Loucy (cell line): ENCODE results near the gene CYP2A6.
"Not testable (repeated sequence)": the region's sequence is repeated elsewhere in the genome, so short reads cannot be mapped to it uniquely, and the experiment has no call there.

Source experiments
- H2AFZ ChIP-seq: fragments of 200-600 bp; sonication (generic); 2 replicates; pipeline ENCODE4 v1.6.0; 2016; ENCODE audit warnings: antibody characterized with exemption, mild to moderate bottlenecking, low read length, moderate library complexity
- H3F3A ChIP-seq: fragments of 200-600 bp; 2 replicates; pipeline ENCODE4 v1.6.0; 2016; ENCODE audit warnings: antibody characterized with exemption, low read depth, mild to moderate bottlenecking
- H3K27me3 ChIP-seq: fragments of 200-600 bp; sonication (generic); 2 replicates; pipeline ENCODE4 v1.6.1; 2014; ENCODE audit warnings: low read length, mild to moderate bottlenecking; ENCODE audit not compliant: insufficient read depth, poor library complexity, severe bottlenecking
- H3K36me3 ChIP-seq: fragments of 200-600 bp; sonication (generic); 2 replicates; pipeline ENCODE4 v1.6.1; 2016; ENCODE audit warnings: low read length; ENCODE audit not compliant: insufficient read depth
- H3K4me1 ChIP-seq: fragments of 200-600 bp; sonication (generic); 2 replicates; pipeline ENCODE4 v1.5.1; 2014; ENCODE audit warnings: low read length, mild to moderate bottlenecking; ENCODE audit not compliant: insufficient read depth, poor library complexity, severe bottlenecking
- H3K4me2 ChIP-seq: fragments of 200-600 bp; sonication (generic); 2 replicates; pipeline ENCODE4 v1.6.0; 2014; ENCODE audit warnings: antibody characterized with exemption, low read length, low read depth, mild to moderate bottlenecking; ENCODE audit not compliant: poor library complexity, severe bottlenecking
- H3K4me3 ChIP-seq: fragments of 200-600 bp; sonication (generic); 2 replicates; pipeline ENCODE4 v1.5.1; 2014; ENCODE audit warnings: low read length, mild to moderate bottlenecking, mixed read lengths; ENCODE audit not compliant: poor library complexity, severe bottlenecking
- H3K79me2 ChIP-seq: fragments of 200-600 bp; sonication (generic); 2 replicates; pipeline ENCODE4 v1.6.1; 2014; ENCODE audit warnings: low read length; ENCODE audit not compliant: insufficient read depth
- H3K9ac ChIP-seq: fragments of 200-600 bp; sonication (generic); 2 replicates; pipeline ENCODE4 v1.6.0; 2014; ENCODE audit warnings: mild to moderate bottlenecking, low read depth, low read length, moderate library complexity; ENCODE audit not compliant: poor library complexity, severe bottlenecking
- H3K9me2 ChIP-seq: fragments of 200-600 bp; sonication (generic); replicated peaks from 2 replicates; pipeline ENCODE4 v1.6.1; 2016; ENCODE audit warnings: low read depth, low read length, mixed read lengths
- H3K9me3 ChIP-seq: fragments of 200-600 bp; sonication (generic); 2 replicates; pipeline ENCODE4 v1.6.1; 2014; ENCODE audit warnings: mild to moderate bottlenecking, antibody characterized with exemption, low read length, low read depth; ENCODE audit not compliant: insufficient read depth
- H4K20me1 ChIP-seq: fragments of 200-600 bp; sonication (generic); 2 replicates; pipeline ENCODE4 v1.6.0; 2014; ENCODE audit warnings: antibody characterized with exemption, low read length, mild to moderate bottlenecking; ENCODE audit not compliant: insufficient read depth, poor library complexity, severe bottlenecking
- CTCF ChIP-seq: fragments of 200-600 bp; sonication (generic); conservative IDR thresholded peaks from 2 replicates; pipeline ENCODE4 v1.5.1; 2014; ENCODE audit warnings: mild to moderate bottlenecking, antibody characterized with exemption, low read length
- EZH2phosphoT487 ChIP-seq: fragments of 200-600 bp; IDR thresholded peaks from 2 replicates; pipeline ENCODE4 v1.6.1; 2018; ENCODE audit warnings: antibody characterized with exemption, mild to moderate bottlenecking, moderate library complexity, borderline replicate concordance

Gene CYP2A6

GRCh38 chr19:40893112-40893511, 42.9 kb upstream of the CYP2A6 start:
- no peak overlapping the region for H3K9ac ChIP-seq
- H3K9me3 ChIP-seq, result no peaks in the 10 kb centered on the region
- H3F3A ChIP-seq, result no peaks in the 10 kb centered on the region
- H3K27me3 ChIP-seq, result no peaks in the 10 kb centered on the region
- H3K9me2 ChIP-seq, result no peaks in the 10 kb centered on the region
- H3K4me1 ChIP-seq, result no peaks in the 10 kb centered on the region
- no peaks in the 10 kb centered on the region for H3K79me2 ChIP-seq
- H4K20me1 ChIP-seq, result no peaks in the 10 kb centered on the region
- no peaks in the 10 kb centered on the region for H3K36me3 ChIP-seq
- H3K4me3 ChIP-seq, result no peak overlapping the region
- TF ChIP-seq CTCF (no peak), EZH2phosphoT487 (no peak)
- H2AFZ ChIP-seq, result no peak overlapping the region
- no peak overlapping the region for H3K4me2 ChIP-seq

GRCh38 chr19:40889366-40889765, 39.1 kb upstream of the CYP2A6 start:
- Histone ChIP-seq H3F3A (no peaks in the 10 kb centered on the region), H3K79me2 (no peaks in the 10 kb centered on the region), H2AFZ (no peak overlapping the region)

GRCh38 chr19:40888191-40888590, 37.9 kb upstream of the CYP2A6 start:
- H3K9ac ChIP-seq, result no peak overlapping the region
- TF ChIP-seq CTCF, result no peak
- TF ChIP-seq EZH2phosphoT487, result no peak

More at GRCh38 chr19:40889366-40889765, 39.1 kb upstream of the CYP2A6 start:
- Histone ChIP-seq H3K27me3 (no peaks in the 10 kb centered on the region), H3K36me3 (no peaks in the 10 kb centered on the region), H4K20me1 (no peaks in the 10 kb centered on the region), H3K4me3 (no peak overlapping the region), H3K4me2 (no peak overlapping the region), H3K9me2 (no peaks in the 10 kb centered on the region), H3K9ac (no peak overlapping the region), H3K9me3 (no peaks in the 10 kb centered on the region), H3K4me1 (no peaks in the 10 kb centered on the region)
- TF ChIP-seq CTCF, result no peak
- no peak for TF ChIP-seq EZH2phosphoT487

GRCh38 chr19:40884187-40884931, 34.1 kb upstream of the CYP2A6 start:
- not testable (repeated sequence) for H3K9me3 ChIP-seq, H3K79me2 ChIP-seq, H3K9me2 ChIP-seq, H2AFZ ChIP-seq, H3K9ac ChIP-seq, H3F3A ChIP-seq, H3K36me3 ChIP-seq, H3K4me3 ChIP-seq, H3K27me3 ChIP-seq, H4K20me1 ChIP-seq, H3K4me2 ChIP-seq, H3K4me1 ChIP-seq

More at GRCh38 chr19:40888191-40888590, 37.9 kb upstream of the CYP2A6 start:
- Histone ChIP-seq H3K36me3 (no peaks in the 10 kb centered on the region), H2AFZ (no peak overlapping the region), H3K27me3 (no peaks in the 10 kb centered on the region), H3K4me1 (no peaks in the 10 kb centered on the region), H3K9me2 (no peaks in the 10 kb centered on the region), H3K4me2 (no peak overlapping the region), H3K4me3 (no peak overlapping the region), H3F3A (no peaks in the 10 kb centered on the region), H3K9me3 (no peaks in the 10 kb centered on the region), H3K79me2 (no peaks in the 10 kb centered on the region), H4K20me1 (no peaks in the 10 kb centered on the region)

- not testable (repeated sequence) for H3K79me2 ChIP-seq, H3K4me3 ChIP-seq, H3F3A ChIP-seq, H3K36me3 ChIP-seq, H3K27me3 ChIP-seq, H3K9ac ChIP-seq, H3K9me3 ChIP-seq, H4K20me1 ChIP-seq, H2AFZ ChIP-seq, H3K9me2 ChIP-seq, H3K4me1 ChIP-seq, H3K4me2 ChIP-seq
These were observed 31.8 kb upstream of the CYP2A6 start, which contains the start of gene CYP2A7 for GRCh38 chr19:40882062-40882461. Gene CYP2A7, minus strand, starts transcription at chr19:40882231. Its CDS starts 21 bp downstream, at chr19:40882210.
